Psoas muscle (tissue), 8 donors: ENCODE data around the gene DCAF4. TPM values are rescaled to one million over a fixed set of nuclear protein-coding genes. Genes with fewer than 3 reads are reported as not detected.

Experiments
- ATAC-seq, 4 donors: fragments of 200-7000 bp; cut with Tn5 transposase; one replicate each; pipeline ENCODE4 v1.9.1; 2020; ENCODE audit warnings: moderate library complexity in 3 of 4, mild to moderate bottlenecking in 2 of 4
- DNase-seq, 2 donors: peaks; one replicate each; pipeline ENCODE4 v3.0.0-alpha.2; 2020
- H3K27ac ChIP-seq: fragments of 200-600 bp; one replicate; pipeline ENCODE4 v1.8.0; 2022
- H3K27me3 ChIP-seq, 3 donors: fragments of 200-600 bp in 1 of 3; one replicate each; pipeline versions ENCODE4 v1.6.1 to v1.8.0; 2013 to 2022; ENCODE audit warnings: low read length in 2 of 3, mild to moderate bottlenecking in 2 of 3, moderate library complexity in 1 of 3; ENCODE audit not compliant: insufficient read depth in 3 of 3
- H3K36me3 ChIP-seq, 2 donors: fragments of 200-600 bp in 1 of 2; one replicate each; pipeline versions ENCODE4 v1.6.1 to v1.8.0; 2013 to 2022; ENCODE audit warnings: low read depth in 1 of 2, mild to moderate bottlenecking in 1 of 2, moderate library complexity in 1 of 2; ENCODE audit not compliant: insufficient read depth in 1 of 2
- H3K4me1 ChIP-seq: fragments of 200-600 bp; one replicate; pipeline ENCODE4 v1.8.0; 2022
- H3K4me3 ChIP-seq: fragments of 200-600 bp; one replicate; pipeline ENCODE4 v1.8.0; 2022; ENCODE audit warnings: mild to moderate bottlenecking
- H3K9me3 ChIP-seq: fragments of 200-600 bp; one replicate; pipeline ENCODE4 v1.8.0; 2022
- WGBS, 3 donors: extraction: QIAGEN DNeasy Blood & Tissue Kit; methylation state at CpG; one replicate each; pipeline versions ENCODE4 v1.1.6 to v1.1.7; 2013; 5-methylcytosine and 5-hydroxymethylcytosine counted together
- intact Hi-C, 2 donors: fragments of 100-400 bp; cut with DNase I; formaldehyde crosslinking; loops; one replicate each; pipeline versions ENCODE4 v1.11.0 to v1.14.2; 2022
- polyA plus RNA-seq, 3 donors: library from polyadenylated mRNA; stranded (reverse); fragments of 200-250 nt; gene quantifications; one replicate each; pipeline ENCODE4 v1.2.3, GENCODE V29; 2013
- total RNA-seq, 4 donors: library from RNA; stranded (reverse); fragmentation: NEBNext Ultra II Directional in 2 of 4; extraction: Animal tissue kit (Norgen Biotek cat#: 25700) in 2 of 4; gene quantifications; one replicate each; pipeline versions ENCODE4 v1.2.1 to v1.2.4, GENCODE V29; 2021 to 2023
- TF ChIP-seq, protein P1 (sequence below): fragments of 200-600 bp; IDR thresholded peaks from one replicate; pipeline ENCODE4 v1.8.0; 2022; ENCODE audit warnings: antibody characterized with exemption
- donor health status: healthy with polysubstance abuse.
- donor health status: DM: no; HTN: no; CAD: no; lungs with moderate emphysema.
- donor health status: Bipolar disorder and iron deficiency.
- donor health status: healthy.
- donor health status: DM: yes; HTN: yes; CAD: no.
- donor health status: DM: no; HTN: no; CAD: no.
- donor health status: DM: no; HTN: no; CAD: no.
- donor health status: DM: yes; HTN: yes; CAD: no.

The DCAF4 gene
- total and polyA plus RNA-seq, 7 donors: 11.1 to 26.0 (median 18.1) TPM

DNA sequence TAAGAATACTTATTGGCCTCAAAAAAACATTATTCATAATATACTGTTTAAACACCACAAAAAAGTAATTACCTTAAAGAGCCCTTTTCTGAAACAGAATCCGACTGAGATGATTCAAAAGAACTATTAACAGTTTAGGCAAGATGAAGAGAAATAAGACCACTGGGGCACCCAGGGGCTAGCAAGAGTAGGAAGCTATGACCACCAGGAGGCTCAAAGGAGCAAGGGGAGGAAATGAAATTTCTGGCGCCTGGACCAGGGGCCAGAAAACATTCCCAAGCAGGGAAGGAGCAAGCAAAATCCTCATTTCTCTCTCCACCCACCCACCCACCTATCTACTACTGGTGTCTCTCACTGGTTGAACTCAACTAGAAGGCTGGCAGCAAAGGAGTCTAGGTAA, 6.3 kb upstream of the DCAF4 start:
- H3K9me3 ChIP-seq: no peaks in the 10 kb centered on the region
- H3K4me1 ChIP-seq: no peaks in the 10 kb centered on the region
- no peak for ATAC-seq
- intact Hi-C loops: no loop called here
- no peaks in the 10 kb centered on the region for H3K36me3 ChIP-seq
- TF ChIP-seq, protein P1, sequence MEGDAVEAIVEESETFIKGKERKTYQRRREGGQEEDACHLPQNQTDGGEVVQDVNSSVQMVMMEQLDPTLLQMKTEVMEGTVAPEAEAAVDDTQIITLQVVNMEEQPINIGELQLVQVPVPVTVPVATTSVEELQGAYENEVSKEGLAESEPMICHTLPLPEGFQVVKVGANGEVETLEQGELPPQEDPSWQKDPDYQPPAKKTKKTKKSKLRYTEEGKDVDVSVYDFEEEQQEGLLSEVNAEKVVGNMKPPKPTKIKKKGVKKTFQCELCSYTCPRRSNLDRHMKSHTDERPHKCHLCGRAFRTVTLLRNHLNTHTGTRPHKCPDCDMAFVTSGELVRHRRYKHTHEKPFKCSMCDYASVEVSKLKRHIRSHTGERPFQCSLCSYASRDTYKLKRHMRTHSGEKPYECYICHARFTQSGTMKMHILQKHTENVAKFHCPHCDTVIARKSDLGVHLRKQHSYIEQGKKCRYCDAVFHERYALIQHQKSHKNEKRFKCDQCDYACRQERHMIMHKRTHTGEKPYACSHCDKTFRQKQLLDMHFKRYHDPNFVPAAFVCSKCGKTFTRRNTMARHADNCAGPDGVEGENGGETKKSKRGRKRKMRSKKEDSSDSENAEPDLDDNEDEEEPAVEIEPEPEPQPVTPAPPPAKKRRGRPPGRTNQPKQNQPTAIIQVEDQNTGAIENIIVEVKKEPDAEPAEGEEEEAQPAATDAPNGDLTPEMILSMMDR: no peak
- H3K27ac ChIP-seq: no peak overlapping the region
- WGBS, 3 donors: 78 to 85% (median 79%) methylated on average over 2 of the region's 2 CpGs
- no peaks in the 10 kb centered on the region for H3K27me3 ChIP-seq
- no peak overlapping the region for H3K4me3 ChIP-seq
- no peak for DNase-seq

DNA sequence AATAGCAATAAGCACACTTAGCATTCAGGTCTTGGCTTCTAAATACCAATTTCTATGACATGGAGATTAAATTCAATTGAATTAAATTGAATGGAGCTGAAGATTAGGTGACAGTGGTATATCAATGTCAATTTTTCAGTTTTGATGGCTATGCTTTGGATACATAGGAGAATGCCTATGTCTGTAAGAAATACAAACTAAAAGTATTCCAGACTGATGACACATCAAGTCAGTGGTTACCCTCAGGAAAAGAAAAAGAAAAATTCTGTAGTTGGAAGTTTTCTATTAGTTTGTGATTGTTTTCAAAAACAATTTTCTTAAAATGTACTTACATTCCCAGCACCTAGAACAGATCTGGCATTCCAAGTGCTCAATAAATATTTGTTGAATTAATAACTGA, 4.9 kb upstream of the DCAF4 start:
- no peak overlapping the region for H3K27ac ChIP-seq
- no peaks in the 10 kb centered on the region for H3K4me1 ChIP-seq
- ATAC-seq (no peak), DNase-seq (no peak)
- H3K4me3 ChIP-seq: no peak overlapping the region
- intact Hi-C loops: no loop called here
- H3K36me3 ChIP-seq: no peaks in the 10 kb centered on the region
- TF ChIP-seq, protein P1: no peak
- no peaks in the 10 kb centered on the region for H3K27me3 ChIP-seq
- no peaks in the 10 kb centered on the region for H3K9me3 ChIP-seq

DNA sequence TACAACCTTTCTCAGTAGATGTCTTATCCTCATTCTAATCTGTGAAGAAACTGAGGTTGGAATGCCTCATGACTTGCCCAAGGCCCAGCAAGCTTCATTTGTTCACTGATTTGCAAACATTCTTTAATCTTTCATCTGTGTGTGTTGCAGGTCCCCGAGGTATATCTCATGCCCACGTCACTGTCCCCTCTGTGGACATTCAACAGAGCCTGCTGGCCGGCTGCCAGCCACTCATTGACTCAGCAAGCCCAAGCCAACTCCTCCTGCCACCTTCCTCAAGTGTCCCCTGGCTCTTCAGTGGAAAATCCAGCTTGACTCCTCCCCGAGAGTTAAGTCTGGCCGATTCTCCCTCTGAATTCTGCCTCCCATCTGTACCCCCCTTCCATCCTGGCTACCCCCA, 1.9 kb upstream of the DCAF4 start:
- ATAC-seq: no peak
- TF ChIP-seq, protein P1: no peak
- no peak overlapping the region for H3K4me3 ChIP-seq
- no peaks in the 10 kb centered on the region for H3K27me3 ChIP-seq
- H3K27ac ChIP-seq: no peak overlapping the region
- no peaks in the 10 kb centered on the region for H3K4me1 ChIP-seq
- H3K36me3 ChIP-seq: no peaks in the 10 kb centered on the region
- intact Hi-C loops: no loop called here
- DNase-seq: peak in 1 of 2 donors; percentile 31
- WGBS, 3 donors: 58 to 70% (median 59%) methylated on average over 5 of the region's 5 CpGs
- no peaks in the 10 kb centered on the region for H3K9me3 ChIP-seq

DNA sequence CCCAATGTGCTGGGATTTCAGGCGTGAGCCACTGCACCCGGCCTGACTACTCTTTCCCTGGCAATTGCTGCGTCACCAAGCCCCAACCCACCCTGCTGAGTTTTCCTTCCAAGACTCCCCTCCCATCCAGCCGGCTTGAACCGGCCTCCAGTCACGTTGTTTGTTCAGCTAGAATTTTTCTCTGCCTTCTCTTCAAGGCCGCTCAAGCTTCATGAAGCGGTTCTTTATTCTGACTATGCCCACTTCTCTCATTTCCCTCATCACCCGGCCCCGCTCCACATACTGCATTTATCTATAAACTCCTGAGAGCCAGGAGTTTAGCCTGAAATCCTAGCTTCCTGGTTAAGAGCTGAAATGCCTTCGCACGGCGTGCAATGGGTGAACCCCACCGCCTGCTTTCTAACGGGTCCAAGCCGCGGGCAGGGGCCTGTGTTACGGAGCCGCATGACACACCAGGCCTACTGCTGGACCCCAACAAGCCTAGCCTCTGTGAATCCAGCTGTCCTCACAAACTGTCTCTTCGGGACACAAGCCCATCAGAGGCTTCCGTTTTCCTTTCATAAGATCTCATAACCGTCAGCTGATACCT, 999 bp upstream of the DCAF4 start:
- H3K4me3 ChIP-seq: peak overlapping the region; percentile 95
- intact Hi-C loops: no loop called here
- WGBS, 3 donors: 88 to 90% (median 90%) methylated on average over 22 of the region's 22 CpGs

More for the DNA sequence above, 999 bp upstream of the DCAF4 start:
- DNase-seq (no peak), ATAC-seq (no peak)
- no peaks in the 10 kb centered on the region for H3K9me3 ChIP-seq
- peak overlapping the region; percentile 85 for H3K27ac ChIP-seq
- TF ChIP-seq, protein P1: no peak
- H3K4me1 ChIP-seq: no peaks in the 10 kb centered on the region
- H3K36me3 ChIP-seq: no peaks in the 10 kb centered on the region
- H3K27me3 ChIP-seq: no peaks in the 10 kb centered on the region
